ENCODE data around the gene SLC41A2.

- no peak for TF ChIP-seq CTCF (IDR thresholded peaks at IDR 0.05 in 2 of 3, conservative IDR thresholded peaks at IDR 0.05 in 1 of 3; ENCODE audit: control insufficient read depth in 2 of 3, extremely low read depth in 1 of 3, insufficient read depth in 1 of 3, low read depth in 3 of 3, low read length in 3 of 3)
- no peak for TF ChIP-seq CREM (IDR thresholded peaks at IDR 0.05; ENCODE audit: low read depth)
- TF ChIP-seq FOXK2 (IDR thresholded peaks at IDR 0.05), result no peak
- no peak for TF ChIP-seq YBX1 (IDR thresholded peaks at IDR 0.05)
Measured at GRCh38 chr12:104942075-104942474, 16.0 kb downstream of the SLC41A2 start.

Data from GM12878 (cell line).